ENCODE measurements around the gene KCNC4. TPM values are rescaled to one million over a fixed set of nuclear protein-coding genes. Genes with fewer than 3 reads are reported as not detected.
A peak's percentile ranks its signal among the peaks of the same experiment; 100 is the strongest.

KCNC4 gene
- total RNA-seq, 4 donors from 2014 or later, result 2.9 to 9.0 (median 6.1) TPM

DNA sequence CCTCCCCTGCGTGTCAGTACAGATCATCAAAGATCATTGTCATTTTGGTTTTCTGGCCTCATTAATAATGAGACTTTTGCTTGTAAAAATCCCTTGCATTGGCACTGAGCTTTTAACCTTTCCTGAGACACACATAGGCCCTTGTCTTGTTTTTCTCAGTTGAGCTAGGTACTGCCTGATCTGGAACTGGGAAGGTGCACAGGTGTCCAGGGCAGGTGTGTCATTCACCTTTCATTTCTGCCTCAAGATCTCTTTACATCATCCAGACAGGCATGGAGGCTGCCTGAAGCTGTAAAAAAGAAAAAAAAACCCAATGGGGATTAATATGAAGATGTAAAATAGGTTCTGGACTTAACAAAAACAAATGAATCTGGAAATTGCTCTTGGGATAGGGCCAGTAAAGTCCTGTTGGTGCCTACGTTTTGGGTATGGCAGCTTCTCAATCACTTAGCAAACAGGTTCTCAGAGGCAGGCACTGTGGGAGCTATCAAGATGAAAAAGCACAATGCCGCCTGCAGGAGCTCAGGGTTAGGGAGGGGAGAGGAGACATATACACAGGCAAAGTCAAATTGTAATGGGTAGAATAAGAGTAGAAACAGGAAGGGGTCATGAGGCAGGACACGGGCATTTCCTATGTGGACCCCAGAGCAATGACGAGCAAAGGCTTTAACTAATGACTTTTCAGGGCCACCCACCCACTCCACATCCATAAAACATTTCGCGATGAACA, 1.0 kb upstream of the KCNC4 start:
- H3K27me3 ChIP-seq, result no peaks in the 10 kb centered on the region
- DNase-seq (ENCODE audit: low spot score in 2 of 2), result no peak
- WGBS, 2 donors, result 50 to 55% methylated on average over 7 of the region's 7 CpGs
- H3K36me3 ChIP-seq, result no peaks in the 10 kb centered on the region
- no peaks in the 10 kb centered on the region for H3K9me3 ChIP-seq
- no peak for TF ChIP-seq POLR2A (IDR thresholded peaks at IDR 0.05)
- no peak for TF ChIP-seq CTCF (IDR thresholded peaks at IDR 0.05)
- no peak for TF ChIP-seq EP300 (IDR thresholded peaks at IDR 0.05)
- peaks cover 0 to 40% (median 7%) of the 10 kb centered on the region in 4 donors for H3K4me1 ChIP-seq
- H3K27ac ChIP-seq, result peak overlapping the region; percentile 70 to 95 (median 92)
- peak overlapping the region in 3 of 4 donors; percentile 64 to 92 (median 86) for H3K4me3 ChIP-seq

GRCh38 chr1:110210604-110211495, 736 bp downstream of the KCNC4 start:
- Histone ChIP-seq H3K4me1 (peaks cover 0 to 55% (median 7%) of the 10 kb centered on the region in 4 donors), H3K4me3 (peak overlapping the region; percentile 64 to 92 (median 87)), H3K27me3 (no peaks in the 10 kb centered on the region), H3K36me3 (peaks cover 0 to under 1% (median 0%) of the 10 kb centered on the region in 3 donors), H3K9me3 (no peaks in the 10 kb centered on the region), H3K27ac (peak overlapping the region; percentile 70 to 95 (median 92))
- 1% methylated on average over 39 to 46 of the region's 101 CpGs for WGBS, 2 donors
- TF ChIP-seq CTCF (IDR thresholded peaks at IDR 0.05), result no peak
- DNase-seq (ENCODE audit: low spot score in 2 of 2), result peak in 1 of 2 donors; percentile 23

- peak in 1 of 2 donors; percentile 7 for DNase-seq (ENCODE audit: low spot score in 2 of 2)
- Histone ChIP-seq H3K9me3 (no peaks in the 10 kb centered on the region), H3K27ac (peak overlapping the region in 3 of 4 donors; percentile 3 to 93 (median 10)), H3K4me1 (peaks cover 0 to 55% (median 7%) of the 10 kb centered on the region in 4 donors), H3K36me3 (peaks cover 0 to 5% (median 0%) of the 10 kb centered on the region in 3 donors), H3K4me3 (peak overlapping the region; percentile 64 to 92 (median 87)), H3K27me3 (no peaks in the 10 kb centered on the region)
- WGBS, 2 donors, result 17 to 22% methylated on average over 36 to 44 of the region's 81 CpGs
- TF ChIP-seq CTCF (IDR thresholded peaks at IDR 0.05) (no peak), POLR2A (IDR thresholded peaks at IDR 0.05) (no peak), EP300 (IDR thresholded peaks at IDR 0.05) (no peak)
Measured at GRCh38 chr1:110211496-110212168, 1.5 kb downstream of the KCNC4 start.

- Histone ChIP-seq H3K4me1 (peaks cover 0 to 55% (median 7%) of the 10 kb centered on the region in 4 donors), H3K27me3 (no peaks in the 10 kb centered on the region), H3K36me3 (peaks cover 0 to 6% (median 0%) of the 10 kb centered on the region in 3 donors), H3K27ac (peak overlapping the region in 3 of 4 donors; percentile 3 to 20 (median 10)), H3K9me3 (no peaks in the 10 kb centered on the region), H3K4me3 (peak overlapping the region in 2 of 4 donors; percentile 64 to 92)
- no peak for TF ChIP-seq EP300 (IDR thresholded peaks at IDR 0.05)
- no peak for TF ChIP-seq CTCF (IDR thresholded peaks at IDR 0.05)
- no peak for TF ChIP-seq POLR2A (IDR thresholded peaks at IDR 0.05)
- DNase-seq (ENCODE audit: low spot score in 2 of 2), result no peak
- 55 to 58% methylated on average over 20 of the region's 20 CpGs for WGBS, 2 donors
Measured at GRCh38 chr1:110212169-110213142, 2.3 kb downstream of the KCNC4 start.
